Measurements from ENCODE around the gene OR10R2. TPM values are rescaled to one million over a fixed set of nuclear protein-coding genes. Genes with fewer than 3 reads are reported as not detected.

Gene OR10R2
- total and polyA plus RNA-seq, 8 donors = not detected

GRCh38 chr1:158445376-158445775 is 26.6 kb upstream of the OR10R2 start:
- intact Hi-C loops (cut with DNase I) = no loop called here
- Histone ChIP-seq H3K4me1 (no peaks in the 10 kb centered on the region), H3K27ac (no peak overlapping the region)

GRCh38 chr1:158454537-158454936 is 17.5 kb upstream of the OR10R2 start:
- Histone ChIP-seq H3K4me3 (no peak overlapping the region), H3K9me3 (peaks cover 0 to 3% of the 10 kb centered on the region in 2 donors), H3K27ac (no peak overlapping the region), H3K36me3 (no peaks in the 10 kb centered on the region), H3K4me1 (no peaks in the 10 kb centered on the region), H3K27me3 (no peaks in the 10 kb centered on the region)
- no peak for DNase-seq
- no peak for ATAC-seq
- no peak for TF ChIP-seq CTCF (IDR thresholded peaks at IDR 0.05)
- intact Hi-C loops (cut with DNase I) = no loop called here

More at GRCh38 chr1:158445376-158445775, 26.6 kb upstream of the OR10R2 start:
- no peaks in the 10 kb centered on the region for H3K27me3 ChIP-seq
- H3K36me3 ChIP-seq = no peaks in the 10 kb centered on the region
- ATAC-seq (no peak), DNase-seq (no peak)
- no peaks in the 10 kb centered on the region for H3K9me3 ChIP-seq
- H3K4me3 ChIP-seq = no peak overlapping the region
- no peak for TF ChIP-seq CTCF (IDR thresholded peaks at IDR 0.05)

GRCh38 chr1:158457246-158457645 is 14.8 kb upstream of the OR10R2 start:
- ATAC-seq = no peak
- no peak overlapping the region for H3K4me3 ChIP-seq
- no peaks in the 10 kb centered on the region for H3K27me3 ChIP-seq
- H3K4me1 ChIP-seq = no peaks in the 10 kb centered on the region
- H3K27ac ChIP-seq = no peak overlapping the region
- H3K9me3 ChIP-seq = no peaks in the 10 kb centered on the region
- no peak for DNase-seq
- no peak for TF ChIP-seq CTCF (IDR thresholded peaks at IDR 0.05)
- intact Hi-C loops (cut with DNase I) = no loop called here
- no peaks in the 10 kb centered on the region for H3K36me3 ChIP-seq

GRCh38 chr1:158458263-158458662 is 13.8 kb upstream of the OR10R2 start:
- Histone ChIP-seq H3K4me1 (no peaks in the 10 kb centered on the region), H3K4me3 (no peak overlapping the region), H3K9me3 (no peaks in the 10 kb centered on the region), H3K27me3 (no peaks in the 10 kb centered on the region), H3K36me3 (no peaks in the 10 kb centered on the region), H3K27ac (no peak overlapping the region)
- ATAC-seq = no peak
- no peak for DNase-seq
- intact Hi-C loops (cut with DNase I) = no loop called here
- no peak for TF ChIP-seq CTCF (IDR thresholded peaks at IDR 0.05)

- H3K4me3 ChIP-seq = no peak within 1 kb of the TSS
- H3K36me3 ChIP-seq = no peaks in the 10 kb centered on the region
- no peaks in the 10 kb centered on the region for H3K4me1 ChIP-seq
- ATAC-seq (no peak), DNase-seq (no peak)
- intact Hi-C loops (cut with DNase I) = no loop called here
- TF ChIP-seq CTCF (IDR thresholded peaks at IDR 0.05) = no peak
- H3K27ac ChIP-seq = no peak within 1 kb of the TSS
- H3K27me3 ChIP-seq = no peaks in the 10 kb centered on the region
- H3K9me3 ChIP-seq = no peaks in the 10 kb centered on the region
Measured at GRCh38 chr1:158461534-158461933, 10.5 kb upstream of the OR10R2 start, which contains the start of gene OR10K1. TSS of gene OR10K1 (plus strand) at chr1:158461834. CDS start at chr1:158465562, 3,728 bp downstream.
